Smooth muscle cell (in vitro differentiated cells): Measurements from ENCODE around the gene ALKBH4. TPM values are rescaled to one million over a fixed set of nuclear protein-coding genes. Genes with fewer than 3 reads are reported as not detected.

Experiments used
- DNase-seq: peaks from one replicate; lab custom pipeline; 2025; ENCODE audit not compliant: unreplicated experiment; lab: John Stamatoyannopoulos, UW
- H2AFZ ChIP-seq: fragments of 200-600 bp; sonication (generic); 2 replicates; pipeline ENCODE4 v1.6.0; 2016; ENCODE audit warnings: antibody characterized with exemption, low read depth, mild to moderate bottlenecking
- H3F3A ChIP-seq: fragments of 200-600 bp; sonication (generic); 2 replicates; pipeline ENCODE4 v1.6.0; 2017; ENCODE audit warnings: antibody characterized with exemption, low read depth
- H3K27ac ChIP-seq: fragments of 200-600 bp; sonication (generic); 2 replicates; pipeline ENCODE4 v1.5.1; 2016; ENCODE audit warnings: low read depth, mild to moderate bottlenecking
- H3K27me3 ChIP-seq: fragments of 200-600 bp; sonication (generic); 2 replicates; pipeline ENCODE4 v1.6.1; 2016; ENCODE audit warnings: low read depth, mild to moderate bottlenecking
- H3K36me3 ChIP-seq: fragments of 200-600 bp; sonication (generic); 2 replicates; pipeline ENCODE4 v1.5.1; 2016; ENCODE audit warnings: low read depth
- H3K4me1 ChIP-seq: fragments of 200-600 bp; sonication (generic); 2 replicates; pipeline ENCODE4 v1.5.1; 2016; ENCODE audit warnings: low read depth
- H3K4me2 ChIP-seq: fragments of 200-600 bp; sonication (generic); 2 replicates; pipeline ENCODE4 v1.6.0; 2016; ENCODE audit warnings: mild to moderate bottlenecking
- H3K4me3 ChIP-seq: fragments of 200-600 bp; sonication (generic); 2 replicates; pipeline ENCODE4 v1.5.1; 2016; ENCODE audit warnings: mild to moderate bottlenecking
- H3K79me2 ChIP-seq: fragments of 200-600 bp; sonication (generic); 2 replicates; pipeline ENCODE4 v1.6.0; 2016; ENCODE audit warnings: low read depth, mild to moderate bottlenecking
- H3K9ac ChIP-seq: fragments of 200-600 bp; sonication (generic); 2 replicates; pipeline ENCODE4 v1.6.0; 2016; ENCODE audit warnings: low read depth
- H3K9me3 ChIP-seq: fragments of 200-600 bp; sonication (generic); replicated peaks from 2 replicates; pipeline ENCODE4 v1.5.1; 2016; ENCODE audit warnings: low read depth
- H4K20me1 ChIP-seq: fragments of 200-600 bp; sonication (generic); 2 replicates; pipeline ENCODE4 v1.6.0; 2016; ENCODE audit warnings: low read depth
- WGBS: methylation state at CpG from one replicate; pipeline ENCODE4 v1.1.7; 2016; ENCODE audit warnings: low lambda C conversion rate; 5-methylcytosine and 5-hydroxymethylcytosine counted together
- polyA plus RNA-seq: library from polyadenylated mRNA; unstranded; fragments of >200 nt; fragmentation: Nextera tagmentation; extraction: Ambion mirVana; gene quantifications from 2 replicates; pipeline ENCODE4 v1.2.1, GENCODE V29; 2016
- total RNA-seq: library from RNA; depleted of rRNA; stranded (reverse); fragments of >200 nt; gene quantifications from 2 replicates; pipeline ENCODE4 v1.2.3, GENCODE V29; 2014
- TF ChIP-seq, protein P1 (sequence below): fragments of 200-600 bp; sonication (generic); IDR thresholded peaks from 2 replicates; pipeline ENCODE4 v1.5.1; 2017; ENCODE audit warnings: borderline replicate concordance, mild to moderate bottlenecking, antibody characterized with exemption; ENCODE audit not compliant: insufficient read depth, poor library complexity, severe bottlenecking

The ALKBH4 gene
- total and polyA plus RNA-seq, 2 experiments from 2014 or later: 7.0 to 15.7 TPM

DNA sequence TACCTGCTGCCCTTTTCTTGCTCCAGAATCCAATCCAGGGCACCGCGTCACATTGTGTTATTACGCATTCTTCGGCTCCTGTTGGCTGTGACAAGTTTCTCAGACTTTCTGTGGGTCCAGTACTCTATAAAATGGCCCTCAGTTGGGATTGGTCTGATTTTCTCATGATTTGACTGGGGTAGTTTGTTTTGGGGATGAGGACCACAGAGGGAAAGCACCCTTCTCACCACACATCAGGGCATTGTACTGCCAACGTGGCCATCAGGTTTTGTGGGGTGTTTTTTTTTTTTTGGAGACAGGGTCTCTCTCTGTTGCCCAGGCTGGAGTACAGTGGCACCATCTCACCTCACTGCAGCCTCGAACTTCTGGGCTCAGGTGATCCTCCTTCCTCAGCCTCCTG is 48.3 kb downstream of the ALKBH4 start:
- no peak overlapping the region for H3K27ac ChIP-seq
- 97% methylated on average over 6 of the region's 6 CpGs for WGBS
- H4K20me1 ChIP-seq: peaks cover 74% of the 10 kb centered on the region
- no peak overlapping the region for H3K4me2 ChIP-seq
- no peaks in the 10 kb centered on the region for H3K4me1 ChIP-seq
- H3F3A ChIP-seq: no peaks in the 10 kb centered on the region
- peaks cover 4% of the 10 kb centered on the region for H3K36me3 ChIP-seq
- no peaks in the 10 kb centered on the region for H3K9me3 ChIP-seq
- H3K27me3 ChIP-seq: no peaks in the 10 kb centered on the region
- H3K9ac ChIP-seq: no peak overlapping the region
- TF ChIP-seq, protein P1, sequence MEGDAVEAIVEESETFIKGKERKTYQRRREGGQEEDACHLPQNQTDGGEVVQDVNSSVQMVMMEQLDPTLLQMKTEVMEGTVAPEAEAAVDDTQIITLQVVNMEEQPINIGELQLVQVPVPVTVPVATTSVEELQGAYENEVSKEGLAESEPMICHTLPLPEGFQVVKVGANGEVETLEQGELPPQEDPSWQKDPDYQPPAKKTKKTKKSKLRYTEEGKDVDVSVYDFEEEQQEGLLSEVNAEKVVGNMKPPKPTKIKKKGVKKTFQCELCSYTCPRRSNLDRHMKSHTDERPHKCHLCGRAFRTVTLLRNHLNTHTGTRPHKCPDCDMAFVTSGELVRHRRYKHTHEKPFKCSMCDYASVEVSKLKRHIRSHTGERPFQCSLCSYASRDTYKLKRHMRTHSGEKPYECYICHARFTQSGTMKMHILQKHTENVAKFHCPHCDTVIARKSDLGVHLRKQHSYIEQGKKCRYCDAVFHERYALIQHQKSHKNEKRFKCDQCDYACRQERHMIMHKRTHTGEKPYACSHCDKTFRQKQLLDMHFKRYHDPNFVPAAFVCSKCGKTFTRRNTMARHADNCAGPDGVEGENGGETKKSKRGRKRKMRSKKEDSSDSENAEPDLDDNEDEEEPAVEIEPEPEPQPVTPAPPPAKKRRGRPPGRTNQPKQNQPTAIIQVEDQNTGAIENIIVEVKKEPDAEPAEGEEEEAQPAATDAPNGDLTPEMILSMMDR: no peak
- no peak for DNase-seq
- H3K79me2 ChIP-seq: peaks cover 13% of the 10 kb centered on the region
- H3K4me3 ChIP-seq: no peak overlapping the region
- no peak overlapping the region for H2AFZ ChIP-seq

DNA sequence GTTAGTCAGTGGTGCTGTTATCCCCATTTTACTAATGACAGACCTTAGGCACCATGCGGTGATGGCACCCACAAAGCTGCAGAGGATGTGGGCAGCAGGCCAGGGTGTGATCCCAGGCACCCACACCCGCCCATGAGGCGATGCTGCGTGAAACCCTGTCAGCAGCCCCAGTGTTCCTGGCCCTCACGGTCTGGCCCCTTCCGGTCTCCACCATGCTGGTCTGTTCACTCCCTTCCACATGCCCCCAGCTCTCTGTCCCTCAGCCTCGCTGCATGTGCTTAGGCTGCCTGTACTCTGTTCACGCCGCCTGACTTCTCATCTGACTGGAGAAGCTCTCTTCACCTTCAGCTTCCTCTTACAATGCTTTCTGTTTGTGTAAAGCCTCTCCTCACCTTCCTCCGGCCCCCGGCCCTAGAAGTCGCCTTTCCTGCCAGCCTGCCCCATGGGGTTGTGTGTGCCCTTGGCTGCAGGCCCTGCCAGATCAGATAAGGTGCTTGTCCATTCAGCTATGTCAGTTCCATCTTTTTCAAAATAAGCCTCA is 48.9 kb downstream of the ALKBH4 start:
- Histone ChIP-seq H4K20me1 (peaks cover 77% of the 10 kb centered on the region), H3K27me3 (no peaks in the 10 kb centered on the region), H3K4me1 (no peaks in the 10 kb centered on the region), H3F3A (no peaks in the 10 kb centered on the region), H3K9me3 (no peaks in the 10 kb centered on the region), H3K4me3 (no peak overlapping the region), H3K9ac (no peak overlapping the region), H3K4me2 (no peak overlapping the region), H3K36me3 (peaks cover 11% of the 10 kb centered on the region), H3K79me2 (peaks cover 20% of the 10 kb centered on the region), H2AFZ (no peak overlapping the region), H3K27ac (no peak overlapping the region)
- no peak for DNase-seq
- TF ChIP-seq, protein P1: no peak
- 99% methylated on average over 12 of the region's 12 CpGs for WGBS

DNA sequence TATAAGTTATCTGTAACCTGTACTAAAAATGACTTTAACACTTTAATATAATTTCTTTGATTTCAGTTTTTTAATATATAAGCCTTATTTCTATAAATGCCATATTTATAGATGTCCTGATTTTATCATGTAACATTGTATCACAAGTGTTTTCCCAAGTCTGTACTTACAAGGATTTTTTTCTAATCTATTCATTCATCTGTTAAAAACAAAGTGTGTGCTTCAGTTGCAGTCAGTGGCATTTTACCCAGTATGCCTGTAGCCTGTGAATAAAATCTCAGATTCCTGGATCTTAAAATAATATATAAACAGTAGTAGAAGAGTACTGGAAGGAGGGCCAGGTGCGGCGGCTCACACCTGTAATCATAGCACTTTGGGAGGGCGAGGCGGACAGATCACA is 51.1 kb downstream of the ALKBH4 start:
- 98% methylated on average over 4 of the region's 4 CpGs for WGBS
- Histone ChIP-seq H4K20me1 (peaks cover 71% of the 10 kb centered on the region), H3K36me3 (peaks cover 20% of the 10 kb centered on the region), H3K79me2 (peaks cover 27% of the 10 kb centered on the region), H3K4me3 (no peak overlapping the region), H3K9ac (no peak overlapping the region), H3F3A (no peaks in the 10 kb centered on the region), H3K27ac (no peak overlapping the region), H3K27me3 (no peaks in the 10 kb centered on the region), H3K4me1 (no peaks in the 10 kb centered on the region), H2AFZ (no peak overlapping the region), H3K9me3 (no peaks in the 10 kb centered on the region), H3K4me2 (no peak overlapping the region)
- no peak for DNase-seq
- TF ChIP-seq, protein P1: no peak

DNA sequence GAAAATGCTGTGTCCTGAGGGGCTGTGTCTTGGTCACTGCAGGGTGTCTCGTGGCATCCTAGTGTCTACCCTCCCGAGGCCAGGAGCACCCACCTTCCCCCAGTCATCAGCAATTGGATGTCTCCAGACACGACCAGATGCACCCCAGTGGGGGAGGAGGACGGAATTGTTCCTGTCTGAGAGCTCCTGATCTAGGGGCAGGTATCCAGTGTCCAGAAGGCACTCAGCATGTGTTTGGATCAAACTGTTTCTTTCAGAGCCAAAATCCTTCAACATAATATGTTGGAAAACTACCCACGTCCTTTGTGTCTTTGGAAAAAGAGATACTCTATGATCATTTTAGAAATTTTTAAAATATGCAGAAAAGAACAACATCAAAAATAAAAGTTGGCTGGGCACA is 51.6 kb downstream of the ALKBH4 start:
- WGBS: 99% methylated on average over 4 of the region's 5 CpGs
- H3K36me3 ChIP-seq: peaks cover 20% of the 10 kb centered on the region

More for the DNA sequence above, 51.6 kb downstream of the ALKBH4 start:
- no peak overlapping the region for H3K27ac ChIP-seq
- H3K79me2 ChIP-seq: peaks cover 31% of the 10 kb centered on the region
- H3K9ac ChIP-seq: no peak overlapping the region
- no peak overlapping the region for H2AFZ ChIP-seq
- H3K4me3 ChIP-seq: no peak overlapping the region
- H3F3A ChIP-seq: no peaks in the 10 kb centered on the region
- no peak overlapping the region for H3K4me2 ChIP-seq
- TF ChIP-seq, protein P1: no peak
- no peaks in the 10 kb centered on the region for H3K27me3 ChIP-seq
- H3K9me3 ChIP-seq: no peaks in the 10 kb centered on the region
- H3K4me1 ChIP-seq: no peaks in the 10 kb centered on the region
- peaks cover 66% of the 10 kb centered on the region for H4K20me1 ChIP-seq
- DNase-seq: no peak
